Ovary (tissue), 9 donors: ENCODE results near the gene PABPN1. TPM values are rescaled to one million over a fixed set of nuclear protein-coding genes. Genes with fewer than 3 reads are reported as not detected.

ENCODE experiments used
- DNase-seq, 5 donors: peaks; one replicate each; pipeline ENCODE4 v3.0.0-alpha.2; 2019 to 2020
- H3K27ac ChIP-seq, 2 donors: fragments of 200-600 bp; one replicate each; pipeline versions ENCODE4 v1.5.1 to v1.8.0; 2019 to 2022
- H3K27me3 ChIP-seq: fragments of 200-600 bp; one replicate; pipeline ENCODE4 v1.8.0; 2022
- H3K36me3 ChIP-seq: fragments of 200-600 bp; sonication (generic); one replicate; pipeline ENCODE4 v1.5.1; 2019
- H3K4me1 ChIP-seq: one replicate; pipeline ENCODE4 v1.8.1; 2013; ENCODE audit warnings: mild to moderate bottlenecking, moderate library complexity; ENCODE audit not compliant: insufficient read depth
- H3K4me3 ChIP-seq: fragments of 200-600 bp; sonication (generic); one replicate; pipeline ENCODE4 v1.5.1; 2017
- H3K9me3 ChIP-seq, 2 donors: fragments of 200-600 bp in 1 of 2; sonication (generic) in 1 of 2; one replicate each; pipeline versions ENCODE4 v1.5.1 to v1.8.1; 2013 to 2019; ENCODE audit warnings: mild to moderate bottlenecking in 1 of 2, moderate library complexity in 1 of 2
- CTCF ChIP-seq, 3 donors: fragments of 450-650 bp in 2 of 3; fragments of 200-600 bp in 1 of 3; IDR thresholded peaks; one replicate each; pipeline versions ENCODE4 v1.5.1 to v1.8.0; 2016 to 2022; ENCODE audit warnings: antibody characterized with exemption in 3 of 3, mild to moderate bottlenecking in 1 of 3
- EP300 ChIP-seq: sonication (generic); formaldehyde crosslinking; IDR thresholded peaks from one replicate; pipeline ENCODE4 v1.6.1; 2017; ENCODE audit warnings: antibody characterized with exemption
- POLR2A ChIP-seq: fragments of 450-650 bp; IDR thresholded peaks from one replicate; pipeline ENCODE4 v1.6.1; 2017; ENCODE audit warnings: antibody characterized with exemption, mild to moderate bottlenecking, moderate library complexity
- WGBS, 3 donors: extraction: QIAGEN DNeasy Blood & Tissue Kit in 1 of 3; methylation state at CpG; one replicate each; pipeline versions ENCODE4 v1.1.5 to v1.1.7; 2013 to 2017; 5-methylcytosine and 5-hydroxymethylcytosine counted together
- intact Hi-C, 4 donors: fragments of 100-400 bp; cut with DNase I; formaldehyde crosslinking; loops; one replicate each; pipeline versions ENCODE4 v1.11.0 to v1.15.1; 2022 to 2023
- polyA plus RNA-seq, 2 donors: library from polyadenylated mRNA; stranded (reverse); fragments of 200-250 nt in 1 of 2; fragments of 350-450 nt in 1 of 2; fragmentation: Illumina TruSeq in 1 of 2; extraction: RNeasy Lipid Tissue Mini Kit (QIAGEN cat#74804) in 1 of 2; gene quantifications; one replicate each; pipeline ENCODE4 v1.2.3, GENCODE V29; 2013 to 2014
- total RNA-seq, 7 donors: library from RNA; depleted of rRNA in 2 of 7; stranded (reverse); fragments of >200 nt in 2 of 7; fragmentation: NEBNext Ultra II Directional in 3 of 7; extraction: Animal tissue kit (Norgen Biotek cat#: 25700) in 3 of 7; gene quantifications; one replicate each; pipeline versions ENCODE4 v1.1.0 to v1.2.4, GENCODE V29; 2016 to 2023
- donor health status: DM: no; HTN: no; CAD: no; lungs with moderate emphysema.
- donor health status: DM: no; HTN: no; CAD: no.
- donor health status: Bipolar disorder and iron deficiency.
- donor health status: DM: yes; HTN: yes; CAD: no.
- donor health status: DM: no; HTN: no; CAD: no.
- donor health status: DM: yes; HTN: yes; CAD: no.

Gene PABPN1
- total and polyA plus RNA-seq, 9 donors = 37.2 to 164 (median 136) TPM

GRCh38 chr14:23373041-23373440 lies 51.8 kb downstream of the PABPN1 start:
- Histone ChIP-seq H3K9me3 (no peaks in the 10 kb centered on the region), H3K27ac (no peak overlapping the region), H3K4me1 (no peaks in the 10 kb centered on the region), H3K36me3 (no peaks in the 10 kb centered on the region), H3K4me3 (no peak overlapping the region), H3K27me3 (no peaks in the 10 kb centered on the region)
- DNase-seq = no peak
- TF ChIP-seq EP300 = no peak
- TF ChIP-seq POLR2A = no peak
- no peak for TF ChIP-seq CTCF (IDR thresholded peaks at IDR 0.05)
- intact Hi-C loops = loop anchor here in 2 of 4 donors (10.0 kb wide), 2 partner anchors 98 to 108 kb away; no protein-coding TSS in a partner anchor
- WGBS, 3 donors = 81 to 84% (median 84%) methylated on average over 3 of the region's 3 CpGs

Other genes starting within 250 kb of the PABPN1 start
- gene ACIN1, start 226.3 kb upstream of the PABPN1 start, total RNA-seq = 100 to 1,000 TPM in 5 of 7 donors, 10 to 100 TPM in 2; 83.3 to 162 (median 135) TPM
- gene ACIN1, start 226.3 kb upstream of the PABPN1 start, polyA plus RNA-seq = 100 to 1,000 TPM in 1 of 2 donors, 10 to 100 TPM in 1; 95.4 to 165 TPM
- gene C14orf119, start 226.0 kb upstream of the PABPN1 start, total RNA-seq = 10 to 100 TPM; 13.8 to 47.2 (median 41.5) TPM
- gene C14orf119, start 226.0 kb upstream of the PABPN1 start, polyA plus RNA-seq = 10 to 100 TPM; 31.4 to 55.6 TPM
- gene CIROP, start 216.5 kb upstream of the PABPN1 start, total RNA-seq = not detected
- gene CIROP, start 216.5 kb upstream of the PABPN1 start, polyA plus RNA-seq = not detected
- not detected for gene CEBPE, start 202.2 kb upstream of the PABPN1 start, total RNA-seq
- under 1 TPM in 1 of 2 donors, not detected in 1; 0.04 TPM for gene CEBPE, start 202.2 kb upstream of the PABPN1 start, polyA plus RNA-seq
- gene SLC7A8, start 137.8 kb upstream of the PABPN1 start, total RNA-seq = 100 to 1,000 TPM in 3 of 7 donors, 10 to 100 TPM in 4; 51.1 to 161 (median 95.4) TPM
- 100 to 1,000 TPM in 1 of 2 donors, 10 to 100 TPM in 1; 45.9 to 104 TPM for gene SLC7A8, start 137.8 kb upstream of the PABPN1 start, polyA plus RNA-seq
- not detected for gene RNF212B, start 83.5 kb upstream of the PABPN1 start, total RNA-seq
- not detected for gene RNF212B, start 83.5 kb upstream of the PABPN1 start, polyA plus RNA-seq
- gene HOMEZ, start 35.3 kb upstream of the PABPN1 start, total RNA-seq = 10 to 100 TPM in 5 of 7 donors, 1 to 10 TPM in 2; 5.9 to 22.8 (median 13.4) TPM
- gene HOMEZ, start 35.3 kb upstream of the PABPN1 start, polyA plus RNA-seq = 10 to 100 TPM in 1 of 2 donors, 1 to 10 TPM in 1; 7.6 to 23.7 TPM
- gene PPP1R3E, start 18.6 kb upstream of the PABPN1 start, total RNA-seq = 10 to 100 TPM in 5 of 7 donors, 1 to 10 TPM in 2; 6.8 to 26.4 (median 21.2) TPM
- gene PPP1R3E, start 18.6 kb upstream of the PABPN1 start, polyA plus RNA-seq = 10 to 100 TPM; 10.7 to 17.3 TPM
- gene BCL2L2, start 14.6 kb upstream of the PABPN1 start, total RNA-seq = 10 to 100 TPM; 17.0 to 38.7 (median 29.1) TPM
- gene BCL2L2, start 14.6 kb upstream of the PABPN1 start, polyA plus RNA-seq = 10 to 100 TPM; 31.7 to 36.0 TPM
- gene SLC22A17, start 31.4 kb downstream of the PABPN1 start, total RNA-seq = 10 to 100 TPM; 25.0 to 48.0 (median 38.5) TPM
- gene SLC22A17, start 31.4 kb downstream of the PABPN1 start, polyA plus RNA-seq = 10 to 100 TPM in 1 of 2 donors, 1 to 10 TPM in 1; 8.9 to 32.7 TPM
- gene EFS, start 43.7 kb downstream of the PABPN1 start, total RNA-seq = 10 to 100 TPM; 13.8 to 44.2 (median 34.6) TPM
- gene EFS, start 43.7 kb downstream of the PABPN1 start, polyA plus RNA-seq = 10 to 100 TPM; 10.8 to 22.2 TPM
- not detected for gene IL25, start 51.4 kb downstream of the PABPN1 start, total RNA-seq
- gene IL25, start 51.4 kb downstream of the PABPN1 start, polyA plus RNA-seq = not detected
- gene CMTM5, start 55.6 kb downstream of the PABPN1 start, total RNA-seq = under 1 TPM in 1 of 7 donors, not detected in 6; 0.48 TPM
- gene CMTM5, start 55.6 kb downstream of the PABPN1 start, polyA plus RNA-seq = 1 to 10 TPM in 1 of 2 donors, under 1 TPM in 1; 0.16 to 1.1 TPM
- 1 to 10 TPM in 1 of 7 donors, under 1 TPM in 3, not detected in 3; 0.07 to 1.1 (median 0.74) TPM for gene MYH6, start 86.8 kb downstream of the PABPN1 start, total RNA-seq
- under 1 TPM in 1 of 2 donors, not detected in 1; 0.31 TPM for gene MYH6, start 86.8 kb downstream of the PABPN1 start, polyA plus RNA-seq
- 1 to 10 TPM in 1 of 7 donors, under 1 TPM in 2, not detected in 4; 0.92 to 1.1 (median 0.96) TPM for gene MYH7, start 114.2 kb downstream of the PABPN1 start, total RNA-seq
- gene MYH7, start 114.2 kb downstream of the PABPN1 start, polyA plus RNA-seq = under 1 TPM in 1 of 2 donors, not detected in 1; 0.93 TPM
- 10 to 100 TPM; 32.9 to 51.6 (median 38.4) TPM for gene NGDN, start 148.2 kb downstream of the PABPN1 start, total RNA-seq
- gene NGDN, start 148.2 kb downstream of the PABPN1 start, polyA plus RNA-seq = 10 to 100 TPM; 48.5 to 57.5 TPM
- 1 to 10 TPM in 5 of 7 donors, under 1 TPM in 2; 0.48 to 2.3 (median 2.0) TPM for gene ZFHX2, start 230.3 kb downstream of the PABPN1 start, total RNA-seq
- under 1 TPM; 0.34 to 0.63 TPM for gene ZFHX2, start 230.3 kb downstream of the PABPN1 start, polyA plus RNA-seq
- gene THTPA, start 234.8 kb downstream of the PABPN1 start, total RNA-seq = 10 to 100 TPM; 14.6 to 22.3 (median 19.6) TPM
- gene THTPA, start 234.8 kb downstream of the PABPN1 start, polyA plus RNA-seq = 10 to 100 TPM; 11.5 to 11.9 TPM
- gene AP1G2, start 246.3 kb downstream of the PABPN1 start, total RNA-seq = 100 to 1,000 TPM in 3 of 7 donors, 10 to 100 TPM in 4; 76.3 to 129 (median 92.8) TPM
- 10 to 100 TPM; 32.0 to 80.4 TPM for gene AP1G2, start 246.3 kb downstream of the PABPN1 start, polyA plus RNA-seq